Transverse colon (tissue), 3 donors: Measurements from ENCODE around the gene FAM163A.

Source experiments
- CTCF ChIP-seq, 5 experiments: fragments of 200-600 bp in 3 of 5; fragments of 450-650 bp in 2 of 5; sonication (generic) in 3 of 5; IDR thresholded peaks; 1 replicate in 2 of 5; 2 replicates in 3 of 5; pipeline ENCODE4 v1.5.1; 2016 to 2017; ENCODE audit warnings: antibody characterized with exemption in 5 of 5, inconsistent platforms in 3 of 5, mild to moderate bottlenecking in 2 of 5, moderate library complexity in 1 of 5
- POLR2A ChIP-seq: fragments of 450-650 bp; IDR thresholded peaks from one replicate; pipeline ENCODE4 v1.6.1; 2016; ENCODE audit warnings: antibody characterized with exemption, mild to moderate bottlenecking, moderate library complexity

GRCh38 chr1:179828554-179829110 is 85.5 kb downstream of the FAM163A start:
- no peak for TF ChIP-seq POLR2A
- no peak for TF ChIP-seq CTCF (IDR thresholded peaks at IDR 0.05)
